ENCODE data around the gene DHRS13. TPM values are rescaled to one million over a fixed set of nuclear protein-coding genes. Genes with fewer than 3 reads are reported as not detected.

Gene DHRS13
- total and polyA plus RNA-seq, 4 donors: 5.0 to 91.6 (median 11.0) TPM

- H3K27ac ChIP-seq (ENCODE audit: low read depth in 1 of 2, low read length in 2 of 2): no peak overlapping the region
- H3K4me1 ChIP-seq (ENCODE audit: control insufficient read depth in 4 of 4, insufficient read depth in 4 of 4, low read length in 3 of 4): no peaks in the 10 kb centered on the region
- H3K27me3 ChIP-seq (ENCODE audit: control insufficient read depth in 4 of 4, insufficient read depth in 4 of 4, low read length in 3 of 4): no peaks in the 10 kb centered on the region
- no peak overlapping the region for H3K4me3 ChIP-seq (ENCODE audit: low read depth in 1 of 3, low read length in 3 of 3)
- H3K9ac ChIP-seq (ENCODE audit: low read depth in 1 of 2, low read length in 2 of 2): no peak overlapping the region
- H3K9me3 ChIP-seq (ENCODE audit: control insufficient read depth in 4 of 4, low read length in 3 of 4): no peaks in the 10 kb centered on the region
- TF ChIP-seq MAX (IDR thresholded peaks at IDR 0.05): no peak
- TF ChIP-seq REST (IDR thresholded peaks at IDR 0.05): no peak
- no peak for TF ChIP-seq JUND (IDR thresholded peaks at IDR 0.05)
- TF ChIP-seq TAF1 (conservative IDR thresholded peaks at IDR 0.05): no peak
- TF ChIP-seq FOXA2 (IDR thresholded peaks at IDR 0.05): no peak
- TF ChIP-seq EGR1 (IDR thresholded peaks at IDR 0.05; ENCODE audit: low read depth in 2 of 2): no peak
- no peak for TF ChIP-seq HNF4A (conservative IDR thresholded peaks at IDR 0.05)
- TF ChIP-seq YY1 (IDR thresholded peaks at IDR 0.05): no peak
- TF ChIP-seq RXRA (IDR thresholded peaks at IDR 0.05): no peak
- no peak for TF ChIP-seq FOXA1 (IDR thresholded peaks at IDR 0.05)
- no peak for TF ChIP-seq NR2F2 (IDR thresholded peaks at IDR 0.05)
- TF ChIP-seq ZBTB33 (IDR thresholded peaks at IDR 0.05): no peak
- no peak for TF ChIP-seq ATF3 (IDR thresholded peaks at IDR 0.05)
- no peak for TF ChIP-seq RAD21 (IDR thresholded peaks at IDR 0.05)
- no peak for TF ChIP-seq CTCF (IDR thresholded peaks at IDR 0.05; ENCODE audit: low read depth, low read length, missing input control)
- 95% methylated on average over 7 of the region's 7 CpGs for WGBS
- DNase-seq (ENCODE audit: low spot score): no peak
- H3K36me3 ChIP-seq (ENCODE audit: control insufficient read depth in 4 of 4, insufficient read depth in 3 of 4, low read depth in 1 of 4, low read length in 3 of 4): no peaks in the 10 kb centered on the region
These were observed 35.6 kb downstream of the DHRS13 start for GRCh38 chr17:28867276-28867675.
